GM12878 (cell line): Measurements from ENCODE around the gene FLVCR2.

Experiments used
- EZH2 ChIP-seq: IDR thresholded peaks from 2 replicates; pipeline ENCODE4 v1.6.1; 2012; ENCODE audit warnings: low read depth, mild to moderate bottlenecking, control low read depth, inconsistent platforms, low read length, borderline replicate concordance; ENCODE audit not compliant: control insufficient read depth
- NR2C1 ChIP-seq: fragments of 450-650 bp; IDR thresholded peaks from 2 replicates; pipeline ENCODE4 v1.6.1; 2017; ENCODE audit warnings: antibody characterized with exemption, mild to moderate bottlenecking, moderate library complexity
- NR2F1 ChIP-seq: fragments of 450-650 bp; conservative IDR thresholded peaks from 2 replicates; pipeline ENCODE4 v1.6.1; 2017; ENCODE audit warnings: mild to moderate bottlenecking
- POLR2A ChIP-seq: IDR thresholded peaks from 2 replicates; pipeline ENCODE4 v1.6.1; 2011; ENCODE audit warnings: low read depth, mild to moderate bottlenecking, low read length
- POLR2AphosphoS5 ChIP-seq: IDR thresholded peaks from 2 replicates; pipeline ENCODE4 v1.6.1; 2011; ENCODE audit warnings: mild to moderate bottlenecking, low read length, inconsistent platforms
- SMAD1 ChIP-seq: fragments of 450-650 bp; IDR thresholded peaks from 2 replicates; pipeline ENCODE4 v1.6.1; 2018; ENCODE audit warnings: mild to moderate bottlenecking, low read depth; ENCODE audit not compliant: partially characterized antibody
- SREBF1 ChIP-seq: IDR thresholded peaks from 2 replicates; pipeline ENCODE4 v1.6.1; 2012; ENCODE audit warnings: mild to moderate bottlenecking, low read length
- SUZ12 ChIP-seq: fragments of 200-600 bp; sonication (generic); IDR thresholded peaks from one replicate; pipeline ENCODE4 v1.6.1; 2018; ENCODE audit warnings: antibody characterized with exemption, mild to moderate bottlenecking; ENCODE audit not compliant: unreplicated experiment
- TAF1 ChIP-seq: IDR thresholded peaks from 2 replicates; pipeline ENCODE4 v1.6.1; 2011; ENCODE audit warnings: mild to moderate bottlenecking, low read depth, low read length, borderline replicate concordance
- TBL1XR1 ChIP-seq: IDR thresholded peaks from 2 replicates; pipeline ENCODE4 v1.6.1; 2012; ENCODE audit warnings: low read depth, low read length, improper control_type of control experiment
- WRNIP1 ChIP-seq: IDR thresholded peaks from 2 replicates; pipeline ENCODE4 v1.6.1; 2011; ENCODE audit warnings: low read depth, low read length, improper control_type of control experiment, borderline replicate concordance

DNA sequence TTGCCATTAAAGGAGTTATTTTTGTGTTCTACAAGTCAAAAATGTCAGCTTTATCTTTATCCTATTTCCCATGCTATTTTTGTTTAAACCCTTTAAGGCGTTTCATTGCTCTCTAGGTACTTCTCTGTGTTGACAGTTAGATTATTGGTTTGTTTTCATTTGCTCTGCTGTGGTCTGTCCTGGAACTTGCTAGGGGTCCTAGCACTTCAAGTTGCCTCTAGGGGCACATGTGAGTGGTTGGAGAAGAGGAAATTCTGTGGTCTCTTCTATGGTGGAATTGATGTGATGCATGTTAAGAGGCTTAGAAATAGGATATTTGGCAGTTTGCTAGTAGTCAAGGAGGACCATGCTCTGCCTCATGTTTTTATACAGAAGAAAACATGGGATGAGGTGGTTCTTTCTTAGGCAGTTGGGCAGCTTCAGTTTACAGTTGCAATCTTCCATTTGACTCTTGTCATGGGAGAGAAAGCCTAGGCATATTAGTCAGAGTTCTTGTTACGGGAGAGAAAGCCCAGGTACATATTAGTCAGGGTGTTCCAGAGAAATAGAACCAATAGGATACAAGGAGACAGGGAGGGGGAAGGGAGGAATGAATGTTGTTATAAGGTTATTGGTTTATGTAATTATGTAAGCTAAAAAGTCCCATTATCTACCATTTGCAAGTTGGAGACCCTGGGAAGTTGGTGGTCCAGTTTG is 97.0 kb downstream of the FLVCR2 start:
- TF ChIP-seq TBL1XR1 (no peak), SUZ12 (no peak), POLR2A (no peak), SMAD1 (no peak), WRNIP1 (no peak), POLR2AphosphoS5 (no peak), NR2F1 (no peak), EZH2 (no peak), SREBF1 (no peak), NR2C1 (no peak), TAF1 (no peak)
